NCI-H2029 (cell line): ENCODE data around the gene SMCHD1.

Experiments
- DNase-seq: peaks from one replicate; lab custom pipeline; 2025; lab: John Stamatoyannopoulos, UW

SMCHD1 gene

GRCh38 chr18:2655178-2655953, at the start of gene SMCHD1:
Gene SMCHD1, plus strand, starts transcription at chr18:2655726. Its CDS starts 350 bp downstream, at chr18:2656076.
- peak; percentile 62 for DNase-seq

- no peak for DNase-seq
Observed at GRCh38 chr18:2606335-2606734, 49.2 kb upstream of the SMCHD1 start.

GRCh38 chr18:2609604-2610003, 45.9 kb upstream of the SMCHD1 start:
- no peak for DNase-seq

- no peak for DNase-seq
Observed at GRCh38 chr18:2610549-2610948, 45.0 kb upstream of the SMCHD1 start.

- no peak for DNase-seq
Observed at GRCh38 chr18:2612996-2613395, 42.5 kb upstream of the SMCHD1 start.

GRCh38 chr18:2617401-2617998, 38.0 kb upstream of the SMCHD1 start:
- DNase-seq, result no peak

GRCh38 chr18:2618009-2618408, 37.5 kb upstream of the SMCHD1 start:
- DNase-seq, result no peak

- DNase-seq, result no peak
Observed at GRCh38 chr18:2625217-2625616, 30.3 kb upstream of the SMCHD1 start.

GRCh38 chr18:2627821-2628276, 27.7 kb upstream of the SMCHD1 start:
- no peak for DNase-seq

- no peak for DNase-seq
Observed at GRCh38 chr18:2629003-2629402, 26.5 kb upstream of the SMCHD1 start.

GRCh38 chr18:2635586-2635985, 19.9 kb upstream of the SMCHD1 start:
- DNase-seq, result no peak

GRCh38 chr18:2636126-2636631, 19.3 kb upstream of the SMCHD1 start:
- no peak for DNase-seq

- peak; percentile 67 for DNase-seq
Observed at GRCh38 chr18:2641638-2642037, 13.9 kb upstream of the SMCHD1 start.

- no peak for DNase-seq
Observed at GRCh38 chr18:2642771-2643170, 12.8 kb upstream of the SMCHD1 start.

- DNase-seq, result no peak
Observed at GRCh38 chr18:2644535-2644934, 11.0 kb upstream of the SMCHD1 start.

GRCh38 chr18:2651981-2652380, 3.5 kb upstream of the SMCHD1 start:
- DNase-seq, result no peak

GRCh38 chr18:2653467-2653866, 2.1 kb upstream of the SMCHD1 start:
- DNase-seq, result no peak

GRCh38 chr18:2654169-2654927, 1.2 kb upstream of the SMCHD1 start:
- no peak for DNase-seq

GRCh38 chr18:2654928-2655177, 673 bp upstream of the SMCHD1 start:
- DNase-seq, result no peak

- no peak for DNase-seq
Observed at GRCh38 chr18:2655954-2656236, 369 bp downstream of the SMCHD1 start.

GRCh38 chr18:2656237-2656980, 883 bp downstream of the SMCHD1 start:
- no peak for DNase-seq

GRCh38 chr18:2656981-2657512, 1.5 kb downstream of the SMCHD1 start:
- DNase-seq, result no peak
